SK-N-SH (cell line): ENCODE results near the gene ALDH1L1. TPM values are rescaled to one million over a fixed set of nuclear protein-coding genes. Genes with fewer than 3 reads are reported as not detected.

Source experiments
- CTCF ChIA-PET: fragments of 300-600, 350-600 bp; formaldehyde crosslinking; extraction: SDS; loops from one replicate; lab custom pipeline; 2021; lab: Yijun Ruan, JAX
- POLR2A ChIA-PET: fragments of 350-600 bp; sonication (Branson Sonifier 250); formaldehyde crosslinking; extraction: SDS; loops from one replicate; lab custom pipeline; 2020; ENCODE audit warnings: antibody characterized with exemption, inconsistent platforms; lab: Yijun Ruan, JAX
- DNase-seq: peaks from one replicate; pipeline ENCODE4 v3.0.0; 2012
- H2AFZ ChIP-seq: fragments of 200-600 bp; sonication (generic); 2 replicates; pipeline ENCODE4 v1.8.1; 2016; ENCODE audit warnings: antibody characterized with exemption, mild to moderate bottlenecking, low read depth
- H3F3A ChIP-seq: fragments of 200-600 bp; sonication (generic); replicated peaks from 2 replicates; pipeline ENCODE3; 2016; ENCODE audit warnings: antibody characterized with exemption, mild to moderate bottlenecking; ENCODE audit not compliant: insufficient read depth
- H3K27ac ChIP-seq, 2 experiments: fragments of 200-500 bp in 1 of 2; fragments of 200-600 bp in 1 of 2; sonication (Bioruptor generic) in 1 of 2; sonication (generic), shearing (Covaris generic) in 1 of 2; 2 replicates each; pipeline versions ENCODE4 v1.5.1 to v1.6.1; 2014 to 2016; ENCODE audit warnings: low read depth in 2 of 2, inconsistent platforms in 1 of 2, low read length in 1 of 2, mild to moderate bottlenecking in 1 of 2, mixed read lengths in 1 of 2
- H3K27me3 ChIP-seq: fragments of 200-600 bp; sonication (generic), shearing (Covaris generic); 2 replicates; pipeline ENCODE4 v1.6.1; 2016; ENCODE audit warnings: mixed run types; ENCODE audit not compliant: insufficient read depth
- H3K36me3 ChIP-seq, 2 experiments: fragments of 200-500 bp in 1 of 2; fragments of 200-600 bp in 1 of 2; sonication (Bioruptor generic) in 1 of 2; sonication (generic) in 1 of 2; replicated peaks in 1 of 2; 2 replicates each; pipeline versions ENCODE3 to v1.5.1; 2014 to 2016; ENCODE audit warnings: low read length in 1 of 2, mild to moderate bottlenecking in 1 of 2; ENCODE audit not compliant: insufficient read depth in 2 of 2, control insufficient read depth in 1 of 2
- H3K4me1 ChIP-seq, 2 experiments: fragments of 200-500 bp in 1 of 2; fragments of 200-600 bp in 1 of 2; sonication (Bioruptor generic) in 1 of 2; sonication (generic), shearing (Covaris generic) in 1 of 2; 2 replicates each; pipeline versions ENCODE4 v1.5.1 to v1.6.1; 2014 to 2016; ENCODE audit warnings: low read depth in 1 of 2, low read length in 1 of 2, mixed run types in 1 of 2; ENCODE audit not compliant: insufficient read depth in 2 of 2, control insufficient read depth in 1 of 2
- H3K4me2 ChIP-seq: fragments of 200-600 bp; sonication (generic), shearing (Covaris generic); 2 replicates; pipeline ENCODE4 v1.6.1; 2017; ENCODE audit warnings: mixed run types
- H3K4me3 ChIP-seq, 2 experiments: fragments of 200-500 bp in 1 of 2; fragments of 200-600 bp in 1 of 2; sonication (Bioruptor generic) in 1 of 2; sonication (generic), shearing (Covaris generic) in 1 of 2; 2 replicates each; pipeline versions ENCODE4 v1.5.1 to v1.8.1; 2014 to 2016; ENCODE audit warnings: low read depth in 2 of 2, inconsistent platforms in 1 of 2, low read length in 1 of 2, mild to moderate bottlenecking in 1 of 2, mixed read lengths in 1 of 2, moderate library complexity in 1 of 2
- H3K79me2 ChIP-seq: fragments of 200-600 bp; sonication (generic); 2 replicates; pipeline ENCODE4 v1.8.1; 2017; ENCODE audit warnings: mild to moderate bottlenecking; ENCODE audit not compliant: insufficient read depth
- H3K9ac ChIP-seq: fragments of 200-600 bp; sonication (generic); 2 replicates; pipeline ENCODE4 v1.6.1; 2017; ENCODE audit warnings: mixed run types
- H3K9me2 ChIP-seq: fragments of 200-600 bp; sonication (generic); 2 replicates; pipeline ENCODE4 v1.6.1; 2017; ENCODE audit warnings: mixed run types
- H3K9me3 ChIP-seq: fragments of 200-600 bp; sonication (generic); 2 replicates; pipeline ENCODE4 v1.6.1; 2017; ENCODE audit warnings: mixed run types, mild to moderate bottlenecking, moderate library complexity
- H4K20me1 ChIP-seq: fragments of 200-600 bp; sonication (generic); 2 replicates; pipeline ENCODE4 v1.6.1; 2017; ENCODE audit warnings: mild to moderate bottlenecking, mixed run types; ENCODE audit not compliant: insufficient read depth
- CHD2 ChIP-seq: fragments of 150-350 bp; IDR thresholded peaks from 2 replicates; pipeline ENCODE4 v1.6.1; 2018; ENCODE audit warnings: low read length; ENCODE audit not compliant: partially characterized antibody
- ELF1 ChIP-seq: IDR thresholded peaks from 2 replicates; pipeline ENCODE4 v1.4.0; 2012
- NFIC ChIP-seq: IDR thresholded peaks from 2 replicates; pipeline ENCODE4 v1.4.0; 2012; ENCODE audit warnings: borderline replicate concordance
- NRF1 ChIP-seq: IDR thresholded peaks from 2 replicates; pipeline ENCODE4 v1.6.1; 2012; ENCODE audit warnings: low read depth, mild to moderate bottlenecking, low read length
- PBX3 ChIP-seq: IDR thresholded peaks from 2 replicates; pipeline ENCODE4; 2012
- RAD21 ChIP-seq: IDR thresholded peaks from 2 replicates; pipeline ENCODE4 v1.6.1; 2012; ENCODE audit warnings: mild to moderate bottlenecking, low read length
- TEAD4 ChIP-seq: IDR thresholded peaks from 2 replicates; pipeline ENCODE4 v1.4.0; 2012; ENCODE audit warnings: mild to moderate bottlenecking, borderline replicate concordance; ENCODE audit not compliant: insufficient read depth
- USF1 ChIP-seq: IDR thresholded peaks from 2 replicates; pipeline ENCODE4 v1.4.0; 2012; ENCODE audit warnings: low read depth, borderline replicate concordance
- YY1 ChIP-seq: IDR thresholded peaks from 2 replicates; pipeline ENCODE4 v1.4.0; 2012; ENCODE audit warnings: low read depth, mild to moderate bottlenecking
- WGBS: methylation state at CpG from one replicate; pipeline ENCODE4 v1.1.6; 2017; ENCODE audit warnings: low lambda C conversion rate; 5-methylcytosine and 5-hydroxymethylcytosine counted together
- polyA plus RNA-seq, 3 experiments: library from polyadenylated mRNA; depleted of rRNA; stranded (reverse); fragments of >200 nt; gene quantifications; 2 replicates each; pipeline ENCODE4 v1.2.3, GENCODE V29; 2012
- TF ChIP-seq, protein P1 (sequence below): IDR thresholded peaks from 2 replicates; pipeline ENCODE4 v1.4.0; 2012; ENCODE audit warnings: low read depth
- TF ChIP-seq, protein P2 (sequence below): fragments of 150-350 bp; IDR thresholded peaks from 2 replicates; pipeline ENCODE4 v1.6.1; 2016; ENCODE audit warnings: mild to moderate bottlenecking, low read depth, low read length
- TF ChIP-seq, protein P3 (sequence below): fragments of 150-350 bp; IDR thresholded peaks from 2 replicates; pipeline ENCODE4 v1.6.1; 2017; ENCODE audit warnings: antibody characterized with exemption, low read length, low read depth, borderline replicate concordance

Gene ALDH1L1
- polyA plus RNA-seq, 1 of the 3 experiments (the other 2 are of a cell fraction) = not detected

DNA sequence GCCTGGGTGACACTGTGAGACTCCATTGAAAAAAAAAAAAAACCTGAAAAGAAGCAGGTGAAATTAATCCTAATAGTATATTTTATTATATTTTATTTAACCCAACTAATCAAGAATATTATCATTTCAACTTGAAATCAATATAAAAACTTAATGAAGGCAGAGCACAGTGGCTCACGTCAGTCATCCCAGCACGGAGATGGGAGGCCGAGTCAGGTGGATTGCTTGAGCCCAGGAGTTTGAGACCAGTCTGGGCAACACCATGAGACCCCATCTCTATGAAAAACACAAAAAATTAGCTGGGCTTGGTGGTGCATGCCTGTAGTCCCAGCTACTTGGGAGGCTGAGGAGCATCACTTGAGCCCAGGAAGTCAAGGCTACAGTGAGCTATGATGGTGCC is 63.2 kb downstream of the ALDH1L1 start:
- no peaks in the 10 kb centered on the region for H3K4me1 ChIP-seq
- H3K9me3 ChIP-seq = no peaks in the 10 kb centered on the region
- no peak overlapping the region for H3K4me3 ChIP-seq
- no peaks in the 10 kb centered on the region for H3K9me2 ChIP-seq
- ChIA-PET POLR2A (no interaction called here), CTCF (interaction anchor here (1.0 to 2.1 kb wide), 2 partner anchors 8 to 17 kb away, joined by 4 to 13 read pairs; no protein-coding TSS in a partner anchor)
- no peaks in the 10 kb centered on the region for H3K36me3 ChIP-seq
- no peak overlapping the region for H2AFZ ChIP-seq
- TF ChIP-seq RAD21 (no peak), PBX3 (no peak)
- TF ChIP-seq, protein P1, sequence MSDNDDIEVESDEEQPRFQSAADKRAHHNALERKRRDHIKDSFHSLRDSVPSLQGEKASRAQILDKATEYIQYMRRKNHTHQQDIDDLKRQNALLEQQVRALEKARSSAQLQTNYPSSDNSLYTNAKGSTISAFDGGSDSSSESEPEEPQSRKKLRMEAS = no peak
- DNase-seq = no peak
- no peaks in the 10 kb centered on the region for H3K79me2 ChIP-seq
- no peak overlapping the region for H3K4me2 ChIP-seq
- H3K27me3 ChIP-seq = no peaks in the 10 kb centered on the region; the same call in 1 of the 2 replicates
- H4K20me1 ChIP-seq = no peaks in the 10 kb centered on the region
- WGBS = 56% methylated on average over 3 of the region's 3 CpGs
- no peak overlapping the region for H3K9ac ChIP-seq
- no peaks in the 10 kb centered on the region for H3F3A ChIP-seq
- no peak overlapping the region for H3K27ac ChIP-seq

- H3K4me3 ChIP-seq = no peak overlapping the region
- H3K4me2 ChIP-seq = no peak overlapping the region
- no peak overlapping the region for H2AFZ ChIP-seq
- no peaks in the 10 kb centered on the region for H4K20me1 ChIP-seq
- WGBS = 38% methylated on average over 1 of the region's 1 CpG
- no peaks in the 10 kb centered on the region for H3K4me1 ChIP-seq
- CTCF ChIA-PET = interaction anchor here (0.7 to 4.3 kb wide), 3 partner anchors 8 to 17 kb away, joined by 3 to 25 read pairs (median 4); no protein-coding TSS in a partner anchor
- no peak overlapping the region for H3K27ac ChIP-seq
- H3K27me3 ChIP-seq = no peaks in the 10 kb centered on the region; the same call in 1 of the 2 replicates
- POLR2A ChIA-PET = no interaction called here
- no peaks in the 10 kb centered on the region for H3F3A ChIP-seq
- H3K9me2 ChIP-seq = no peaks in the 10 kb centered on the region
- H3K79me2 ChIP-seq = no peaks in the 10 kb centered on the region
- no peak overlapping the region for H3K9ac ChIP-seq
- no peaks in the 10 kb centered on the region for H3K9me3 ChIP-seq
- H3K36me3 ChIP-seq = no peaks in the 10 kb centered on the region
- DNase-seq = no peak
- TF ChIP-seq TEAD4 = no peak
- TF ChIP-seq, protein P2, sequence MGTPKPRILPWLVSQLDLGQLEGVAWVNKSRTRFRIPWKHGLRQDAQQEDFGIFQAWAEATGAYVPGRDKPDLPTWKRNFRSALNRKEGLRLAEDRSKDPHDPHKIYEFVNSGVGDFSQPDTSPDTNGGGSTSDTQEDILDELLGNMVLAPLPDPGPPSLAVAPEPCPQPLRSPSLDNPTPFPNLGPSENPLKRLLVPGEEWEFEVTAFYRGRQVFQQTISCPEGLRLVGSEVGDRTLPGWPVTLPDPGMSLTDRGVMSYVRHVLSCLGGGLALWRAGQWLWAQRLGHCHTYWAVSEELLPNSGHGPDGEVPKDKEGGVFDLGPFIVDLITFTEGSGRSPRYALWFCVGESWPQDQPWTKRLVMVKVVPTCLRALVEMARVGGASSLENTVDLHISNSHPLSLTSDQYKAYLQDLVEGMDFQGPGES = no peak
- no peak for TF ChIP-seq NRF1
- no peak for TF ChIP-seq YY1
- TF ChIP-seq, protein P1 = no peak
- TF ChIP-seq NFIC = no peak
- TF ChIP-seq CHD2 = no peak
- no peak for TF ChIP-seq USF1
- no peak for TF ChIP-seq ELF1
- TF ChIP-seq, protein P3, sequence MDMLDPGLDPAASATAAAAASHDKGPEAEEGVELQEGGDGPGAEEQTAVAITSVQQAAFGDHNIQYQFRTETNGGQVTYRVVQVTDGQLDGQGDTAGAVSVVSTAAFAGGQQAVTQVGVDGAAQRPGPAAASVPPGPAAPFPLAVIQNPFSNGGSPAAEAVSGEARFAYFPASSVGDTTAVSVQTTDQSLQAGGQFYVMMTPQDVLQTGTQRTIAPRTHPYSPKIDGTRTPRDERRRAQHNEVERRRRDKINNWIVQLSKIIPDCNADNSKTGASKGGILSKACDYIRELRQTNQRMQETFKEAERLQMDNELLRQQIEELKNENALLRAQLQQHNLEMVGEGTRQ = no peak
Observed at GRCh38 chr3:126116526-126116925, 63.9 kb downstream of the ALDH1L1 start.
